Measurements from ENCODE around the gene FLOT2. TPM values are rescaled to one million over a fixed set of nuclear protein-coding genes. Genes with fewer than 3 reads are reported as not detected.
"Not testable (repeated sequence)": the region's sequence is repeated elsewhere in the genome, so short reads cannot be mapped to it uniquely, and the experiment has no call there.

FLOT2 gene
- total RNA-seq, 1 experiment from 2014 or later = 98.1 TPM

DNA sequence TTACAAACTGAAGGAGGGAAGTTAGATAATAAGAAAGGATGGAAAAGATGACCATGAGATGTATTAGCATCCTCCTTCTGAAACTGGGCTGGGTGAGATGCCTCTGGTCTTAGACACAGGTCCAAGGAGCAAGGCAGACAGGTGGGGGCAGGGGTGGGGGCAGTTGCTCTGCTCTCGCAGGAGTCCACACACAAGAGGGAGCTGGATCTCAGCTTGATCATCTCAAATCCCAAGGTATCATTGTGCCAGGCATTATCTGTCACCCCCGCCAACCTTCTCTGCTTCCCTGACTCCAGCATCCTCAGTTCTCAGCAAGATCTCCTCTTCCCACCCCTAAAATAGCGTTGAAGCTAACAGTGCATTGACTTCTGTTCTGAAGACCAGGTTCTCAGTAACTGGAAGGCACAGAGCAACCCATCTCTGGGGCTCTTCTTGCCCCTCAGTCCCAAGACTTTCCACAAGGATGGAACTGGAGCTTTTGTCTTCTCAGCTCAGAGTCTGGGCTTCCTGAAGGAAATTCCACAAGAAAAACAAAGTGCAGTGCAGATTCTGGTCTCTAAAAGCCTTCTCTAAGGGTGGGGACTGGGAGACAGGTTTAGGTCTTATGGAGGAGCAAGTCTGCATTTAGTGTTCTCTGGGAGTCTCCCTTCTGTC, 1.6 kb downstream of the FLOT2 start:
- peaks cover 25% of the 10 kb centered on the region for H3K79me2 ChIP-seq (ENCODE audit: insufficient read depth, low read length)
- H4K20me1 ChIP-seq (ENCODE audit: insufficient read depth) = no peaks in the 10 kb centered on the region
- no TSS peak for BruUV-seq (replicated peaks)
- no peaks in the 10 kb centered on the region for H3K9me3 ChIP-seq (ENCODE audit: control insufficient read depth in 1 of 2, insufficient read depth in 1 of 2, low read depth in 1 of 2, low read length in 2 of 2)
- H2AFZ ChIP-seq (ENCODE audit: low read depth, low read length, poor library complexity, severe bottlenecking) = no peak overlapping the region
- peak overlapping the region; percentile 83 to 96 for H3K4me3 ChIP-seq (replicated peaks in 1 of 2; ENCODE audit: low read depth in 1 of 2, low read length in 2 of 2)
- H3K4me1 ChIP-seq (ENCODE audit: control insufficient read depth in 1 of 2, insufficient read depth in 2 of 2, low read length in 2 of 2) = peaks cover 22 to 32% of the 10 kb centered on the region in 2 experiments; a peak in 3 of 4 replicates
- CTCF ChIA-PET = interaction anchor here (0.9 to 1.8 kb wide), 2 partner anchors 132 to 170 kb away, joined by 6 to 8 read pairs; partner anchors contain the start of gene TLCD1
- intact Hi-C loops (cut with micrococcal nuclease) = no loop called here
- H3K27ac ChIP-seq (ENCODE audit: low read depth, low read length) = peak overlapping the region; percentile 97
- H3K36me3 ChIP-seq (ENCODE audit: control insufficient read depth in 1 of 2, insufficient read depth in 2 of 2, low read length in 2 of 2) = 0 out of 4 replicates have a peak, but pooled peaks cover 0 to 6% of the 10 kb centered on the region in 2 experiments
- peak overlapping the region; percentile 89 for H3K4me2 ChIP-seq (ENCODE audit: low read length)
- H3K27me3 ChIP-seq (ENCODE audit: insufficient read depth, low read length) = no peaks in the 10 kb centered on the region
- TF ChIP-seq MAX (IDR thresholded peaks at IDR 0.05) (no peak), TCF7L2 (IDR thresholded peaks at IDR 0.05; ENCODE audit: borderline replicate concordance, extremely low read depth, insufficient read depth, insufficient read length) (no peak), RAD21 (IDR thresholded peaks at IDR 0.05; ENCODE audit: low read depth) (no peak), EZH2 (IDR thresholded peaks at IDR 0.05) (no peak)
- DNase-seq (ENCODE audit: low read depth, low spot score) (no peak), ATAC-seq (no peak)
- POLR2A ChIA-PET = interaction anchor here (1.6 kb wide), 1 partner anchor 168 kb away, joined by 7 read pairs; no protein-coding TSS in a partner anchor
- RAD21 ChIA-PET (ENCODE audit: low non-redundant PET in 1 of 2, low total read pairs in 2 of 2, uncharacterized antibody in 2 of 2, unreplicated experiment in 2 of 2) = no interaction called here
- H3K9me2 ChIP-seq (ENCODE audit: insufficient read depth) = no peaks in the 10 kb centered on the region
- peak overlapping the region; percentile 86 for H3K9ac ChIP-seq (ENCODE audit: low read length)

DNA sequence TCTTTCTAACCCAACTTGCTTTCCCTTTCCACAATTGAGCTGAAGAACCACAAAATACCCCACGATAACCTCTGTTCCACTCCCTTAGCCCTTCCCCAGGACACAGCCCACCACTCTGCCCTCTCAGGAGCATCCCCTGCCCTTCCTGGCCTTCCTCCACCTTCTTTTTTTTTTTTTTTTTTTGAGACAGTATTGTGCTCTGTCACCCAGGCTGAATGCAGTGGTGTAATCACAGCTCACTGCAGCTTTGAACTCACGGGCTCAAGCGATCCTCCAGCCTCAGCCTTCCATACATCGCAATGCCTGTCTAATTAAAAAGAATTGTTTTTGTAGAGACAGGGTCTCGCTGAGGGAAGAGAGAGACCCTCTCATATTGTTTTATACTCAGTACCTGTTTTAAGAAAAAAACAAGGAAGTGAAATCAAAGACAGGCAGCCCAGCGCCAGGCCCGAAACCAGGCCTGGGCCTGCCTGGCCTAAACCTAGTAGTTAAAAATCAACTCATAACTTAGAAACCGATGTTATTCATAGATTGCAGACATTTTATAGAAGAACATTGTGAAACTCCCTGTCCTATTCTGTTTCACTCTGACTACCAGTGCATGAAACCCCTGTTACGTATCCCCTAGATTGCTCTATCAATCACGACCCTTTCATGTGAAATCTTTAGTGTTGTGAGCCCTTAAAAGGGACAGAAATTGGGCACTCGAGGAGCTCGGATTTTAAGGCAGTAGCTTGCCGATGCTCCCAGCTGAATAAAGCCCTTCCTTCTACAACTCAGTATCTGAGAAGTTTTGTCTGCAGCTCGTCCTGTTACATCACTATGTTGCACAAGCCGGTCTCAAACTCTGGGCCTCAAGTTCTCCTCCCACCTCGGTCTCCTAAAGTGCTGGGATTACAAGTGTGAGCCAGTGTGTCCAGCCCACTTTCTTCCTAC, 4.0 kb downstream of the FLOT2 start:
- H3K9me3 ChIP-seq (ENCODE audit: control insufficient read depth in 1 of 2, insufficient read depth in 1 of 2, low read depth in 1 of 2, low read length in 2 of 2); H3K27ac ChIP-seq (ENCODE audit: low read depth, low read length); H4K20me1 ChIP-seq (ENCODE audit: insufficient read depth); H3K4me2 ChIP-seq (ENCODE audit: low read length); DNase-seq (ENCODE audit: low read depth, low spot score); H3K9me2 ChIP-seq (ENCODE audit: insufficient read depth); intact Hi-C loops (cut with micrococcal nuclease); POLR2A ChIA-PET; H3K4me3 ChIP-seq (replicated peaks in 1 of 2; ENCODE audit: low read depth in 1 of 2, low read length in 2 of 2); H2AFZ ChIP-seq (ENCODE audit: low read depth, low read length, poor library complexity, severe bottlenecking); ATAC-seq; H3K27me3 ChIP-seq (ENCODE audit: insufficient read depth, low read length); H3K36me3 ChIP-seq (ENCODE audit: control insufficient read depth in 1 of 2, insufficient read depth in 2 of 2, low read length in 2 of 2); RAD21 ChIA-PET (ENCODE audit: low non-redundant PET in 1 of 2, low total read pairs in 2 of 2, uncharacterized antibody in 2 of 2, unreplicated experiment in 2 of 2); H3K9ac ChIP-seq (ENCODE audit: low read length); BruUV-seq (replicated peaks): not testable (repeated sequence)
- CTCF ChIA-PET = interaction anchor here (0.6 to 1.2 kb wide), 2 partner anchors 14 to 143 kb away, joined by 3 to 6 read pairs; no protein-coding TSS in a partner anchor
- H3K79me2 ChIP-seq (ENCODE audit: insufficient read depth, low read length) = peaks cover 25% of the 10 kb centered on the region
- H3K4me1 ChIP-seq (ENCODE audit: control insufficient read depth in 1 of 2, insufficient read depth in 2 of 2, low read length in 2 of 2) = peaks cover 22 to 31% of the 10 kb centered on the region in 2 experiments; a peak in 3 of 4 replicates

All from HCT116 (cell line).